ENCODE data around the gene NOVA1.

NOVA1 gene

DNA sequence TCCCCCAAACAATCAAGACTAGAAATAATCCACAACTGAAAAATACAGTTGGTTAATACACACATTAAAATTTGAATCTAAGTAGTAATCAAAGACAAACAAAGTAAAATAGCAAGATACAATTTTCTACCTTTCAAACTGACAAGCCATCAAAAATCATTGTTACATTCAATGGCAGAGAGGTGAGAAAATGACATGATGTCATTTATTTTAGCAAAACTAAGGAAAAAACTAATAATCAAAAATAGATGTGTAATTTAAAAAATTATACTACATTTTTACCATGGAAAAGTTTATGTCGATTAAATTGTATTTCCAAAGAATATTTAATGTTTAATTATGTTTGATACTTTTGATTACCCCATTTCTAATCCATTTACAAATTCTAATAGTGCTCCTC, 59.7 kb downstream of the NOVA1 start:
- Mint-ChIP-seq H3K27ac (no peak overlapping the region), H3K36me3 (ENCODE audit: low read depth) (no peaks in the 10 kb centered on the region), H3K9me3 (peaks cover 42% of the 10 kb centered on the region), H3K27me3 (ENCODE audit: low read depth) (no peaks in the 10 kb centered on the region), H3K4me3 (no peak overlapping the region), H3K4me1 (ENCODE audit: low read depth) (no peaks in the 10 kb centered on the region)
- DNase-seq (ENCODE audit: low spot score), result no peak

DNA sequence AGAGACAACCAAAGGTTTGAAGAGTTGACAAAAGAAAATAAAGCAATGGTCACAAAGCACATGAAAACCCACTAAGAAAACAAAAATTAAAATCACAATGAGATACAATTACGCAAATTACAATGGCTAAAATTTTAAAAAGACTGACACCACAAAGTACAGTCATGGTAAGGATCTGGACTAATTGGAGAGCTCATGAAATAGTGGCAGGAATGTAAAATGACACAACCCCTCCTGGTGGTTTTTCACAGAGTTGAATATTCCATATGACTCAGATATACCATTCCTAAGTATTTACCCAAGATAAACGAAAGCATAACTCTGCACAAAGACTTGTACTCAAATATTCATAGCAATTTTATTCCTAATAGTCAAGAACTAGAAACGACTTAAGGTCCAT, 65.9 kb downstream of the NOVA1 start:
- H3K27me3 Mint-ChIP-seq (ENCODE audit: low read depth), result no peaks in the 10 kb centered on the region
- peaks cover 33% of the 10 kb centered on the region for H3K9me3 Mint-ChIP-seq
- no peak overlapping the region for H3K27ac Mint-ChIP-seq
- no peaks in the 10 kb centered on the region for H3K4me1 Mint-ChIP-seq (ENCODE audit: low read depth)
- H3K4me3 Mint-ChIP-seq, result no peak overlapping the region
- H3K36me3 Mint-ChIP-seq (ENCODE audit: low read depth), result no peaks in the 10 kb centered on the region
- no peak for DNase-seq (ENCODE audit: low spot score)

DNA sequence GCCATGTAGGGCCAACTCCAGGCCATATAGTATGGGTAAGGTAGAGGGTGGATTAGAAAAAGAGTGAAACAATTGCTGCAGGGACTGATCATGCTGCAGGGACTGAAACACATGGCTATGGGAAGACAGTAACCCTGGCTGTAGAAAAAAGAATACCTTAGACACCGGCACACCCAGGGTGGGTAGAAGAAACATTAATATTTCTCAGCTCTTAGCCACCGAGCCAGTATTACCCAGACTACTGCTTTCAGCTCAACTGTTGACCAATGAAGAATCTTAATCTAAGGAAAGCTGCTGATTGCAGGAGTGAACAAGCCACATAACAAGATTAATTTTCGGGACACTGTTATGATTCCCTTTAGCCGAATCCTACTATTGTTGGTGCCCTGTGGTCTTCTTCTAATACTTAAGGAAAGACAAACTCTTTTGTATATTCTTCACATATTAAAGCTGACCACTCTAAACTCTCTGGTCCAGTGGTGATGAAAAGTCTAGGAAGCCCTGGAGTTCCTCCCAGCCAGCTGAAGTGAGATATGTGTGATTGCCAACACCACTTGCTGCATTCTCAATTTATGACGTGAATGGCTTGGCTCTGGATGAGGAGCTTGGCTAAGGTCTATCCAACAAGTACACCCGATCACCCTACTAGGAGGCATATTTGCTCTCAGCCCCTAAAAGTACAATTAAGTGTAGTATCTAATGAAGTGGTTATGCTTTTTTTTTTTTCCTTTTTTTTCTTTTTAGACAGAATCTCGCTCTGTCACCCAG, 69.2 kb downstream of the NOVA1 start:
- Mint-ChIP-seq H3K4me1 (ENCODE audit: low read depth) (no peaks in the 10 kb centered on the region), H3K4me3 (no peak overlapping the region), H3K27me3 (ENCODE audit: low read depth) (no peaks in the 10 kb centered on the region), H3K9me3 (peaks cover 35% of the 10 kb centered on the region), H3K36me3 (ENCODE audit: low read depth) (no peaks in the 10 kb centered on the region), H3K27ac (no peak overlapping the region)
- no peak for DNase-seq (ENCODE audit: low spot score)

DNA sequence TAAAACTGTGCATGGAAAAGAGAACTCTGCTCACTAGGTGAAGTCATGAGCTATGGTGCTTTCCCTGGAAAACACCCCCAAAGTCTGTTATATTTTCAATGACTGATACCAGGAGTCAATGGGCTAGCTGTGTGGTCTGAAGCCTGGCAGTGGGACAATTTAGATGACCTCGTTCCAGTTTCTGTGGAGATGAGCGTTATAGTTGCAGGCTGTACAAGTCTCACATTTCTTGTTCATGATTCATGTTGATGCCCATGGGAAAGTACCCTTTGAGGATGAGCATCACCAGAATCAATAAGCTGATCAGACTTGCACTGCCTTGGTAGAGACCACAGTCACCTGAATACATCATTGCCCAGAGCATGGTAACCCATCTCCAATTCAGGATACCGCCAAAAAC, 70.7 kb downstream of the NOVA1 start:
- Mint-ChIP-seq H3K36me3 (ENCODE audit: low read depth) (no peaks in the 10 kb centered on the region), H3K27me3 (ENCODE audit: low read depth) (no peaks in the 10 kb centered on the region), H3K4me1 (ENCODE audit: low read depth) (no peaks in the 10 kb centered on the region), H3K9me3 (peaks cover 36% of the 10 kb centered on the region), H3K27ac (no peak overlapping the region), H3K4me3 (no peak overlapping the region)
- DNase-seq (ENCODE audit: low spot score), result no peak

DNA sequence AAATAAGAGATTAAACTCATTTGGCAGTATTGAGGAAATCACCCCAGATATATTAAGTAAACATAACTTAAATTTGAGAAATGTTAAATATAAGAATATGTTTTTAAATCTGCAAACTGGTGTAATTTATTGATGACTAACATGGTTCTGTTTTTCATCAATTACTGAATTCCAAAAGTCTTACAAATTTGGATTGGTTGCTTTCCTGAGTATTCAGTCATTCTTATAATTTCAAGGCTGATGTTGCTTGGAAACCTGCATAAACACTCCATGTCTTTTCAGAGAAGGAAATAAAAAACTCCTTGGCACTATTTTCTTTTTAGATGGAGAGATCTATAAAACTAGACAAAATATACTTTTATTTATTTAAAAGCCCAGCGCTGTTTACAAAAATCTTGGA, 71.7 kb downstream of the NOVA1 start:
- no peaks in the 10 kb centered on the region for H3K36me3 Mint-ChIP-seq (ENCODE audit: low read depth)
- no peaks in the 10 kb centered on the region for H3K27me3 Mint-ChIP-seq (ENCODE audit: low read depth)
- no peak overlapping the region for H3K4me3 Mint-ChIP-seq
- no peak for DNase-seq (ENCODE audit: low spot score)
- no peak overlapping the region for H3K27ac Mint-ChIP-seq
- H3K4me1 Mint-ChIP-seq (ENCODE audit: low read depth), result no peaks in the 10 kb centered on the region
- peaks cover 35% of the 10 kb centered on the region for H3K9me3 Mint-ChIP-seq

DNA sequence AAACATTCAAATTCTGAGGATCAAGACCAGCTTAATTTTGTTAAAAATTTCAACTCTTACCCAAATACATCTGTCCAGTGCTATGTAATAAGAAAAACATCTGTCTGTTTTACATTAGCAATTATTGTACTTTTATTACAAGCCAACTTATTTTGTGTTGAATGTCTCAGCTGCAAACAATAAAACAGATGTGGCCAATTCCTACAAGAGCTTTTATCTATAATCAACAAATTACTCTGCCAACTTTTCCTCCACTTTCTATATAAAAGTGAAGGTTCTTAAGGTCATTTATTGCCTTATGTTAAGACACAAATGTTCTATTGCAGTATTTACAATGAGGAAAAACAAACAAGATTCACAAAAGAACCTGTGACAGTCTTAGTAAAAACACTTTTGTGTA, 72.7 kb downstream of the NOVA1 start:
- Mint-ChIP-seq H3K4me3 (no peak overlapping the region), H3K27me3 (ENCODE audit: low read depth) (no peaks in the 10 kb centered on the region), H3K36me3 (ENCODE audit: low read depth) (no peaks in the 10 kb centered on the region), H3K4me1 (ENCODE audit: low read depth) (no peaks in the 10 kb centered on the region), H3K9me3 (peaks cover 27% of the 10 kb centered on the region), H3K27ac (no peak overlapping the region)
- no peak for DNase-seq (ENCODE audit: low spot score)

DNA sequence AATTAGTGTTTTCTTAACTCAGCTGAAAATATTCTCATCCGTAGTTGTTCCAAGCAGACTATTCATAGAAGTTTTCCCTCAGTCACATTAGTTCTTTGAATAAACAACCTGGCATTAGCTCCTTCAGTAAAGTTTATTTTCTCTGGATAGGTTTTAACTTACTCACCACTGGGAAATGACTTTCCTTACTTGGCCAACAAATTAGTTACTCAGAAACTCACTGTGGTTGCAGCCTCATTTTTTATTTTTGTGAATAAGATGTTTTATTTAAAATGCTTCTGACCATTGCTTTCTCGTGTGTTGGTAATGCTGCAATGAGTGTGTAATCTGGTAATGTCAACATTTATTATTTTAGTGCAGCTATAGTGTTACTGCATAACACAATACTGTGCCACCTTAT, 74.9 kb downstream of the NOVA1 start:
- Mint-ChIP-seq H3K36me3 (ENCODE audit: low read depth) (no peaks in the 10 kb centered on the region), H3K4me3 (no peak overlapping the region), H3K27ac (no peak overlapping the region), H3K27me3 (ENCODE audit: low read depth) (no peaks in the 10 kb centered on the region), H3K4me1 (ENCODE audit: low read depth) (no peaks in the 10 kb centered on the region), H3K9me3 (peaks cover 24% of the 10 kb centered on the region)
- DNase-seq (ENCODE audit: low spot score), result no peak

DNA sequence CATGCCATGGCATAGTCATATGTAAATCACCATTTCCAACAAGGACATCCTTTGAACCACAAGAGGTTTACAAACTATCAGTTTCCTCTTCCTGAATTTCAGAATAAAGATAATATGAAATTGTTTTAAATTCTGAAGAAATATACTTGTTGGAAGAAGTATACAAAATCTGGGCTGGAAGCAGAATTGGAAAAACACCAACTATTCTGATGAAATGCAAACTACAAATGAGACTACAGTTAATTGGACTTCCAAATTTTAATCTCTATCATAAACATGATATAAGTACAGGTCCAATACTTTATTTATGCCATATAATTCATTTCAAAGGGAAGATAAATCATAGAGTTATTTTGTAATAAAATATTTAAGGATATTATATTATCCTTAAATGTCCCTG, 80.1 kb downstream of the NOVA1 start:
- Mint-ChIP-seq H3K4me1 (ENCODE audit: low read depth) (no peaks in the 10 kb centered on the region), H3K27me3 (ENCODE audit: low read depth) (no peaks in the 10 kb centered on the region)

DNA sequence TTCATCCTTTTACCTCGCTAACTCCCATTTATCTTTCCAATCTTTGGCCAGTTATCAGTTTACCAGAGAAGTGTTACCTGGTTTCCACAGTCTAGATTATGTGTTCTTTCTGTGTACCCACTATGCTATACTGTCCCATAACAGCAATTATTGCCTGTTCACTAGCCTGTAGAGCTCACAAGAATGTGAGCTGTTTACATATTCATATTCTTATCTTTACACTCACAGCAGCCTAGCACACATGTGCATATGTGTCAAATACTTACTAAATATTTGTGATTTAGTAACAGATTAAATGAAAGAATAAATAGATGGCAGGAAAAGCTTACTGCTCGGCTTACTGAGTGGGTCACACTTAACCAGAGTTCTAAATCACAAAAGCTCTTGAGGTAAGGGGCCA, 97.8 kb downstream of the NOVA1 start:
- Mint-ChIP-seq H3K4me1 (ENCODE audit: low read depth) (no peaks in the 10 kb centered on the region), H3K27ac (no peak overlapping the region)

More for the DNA sequence above, 80.1 kb downstream of the NOVA1 start:
- Mint-ChIP-seq H3K27ac (no peak overlapping the region), H3K4me3 (no peak overlapping the region), H3K36me3 (ENCODE audit: low read depth) (no peaks in the 10 kb centered on the region), H3K9me3 (peaks cover 13% of the 10 kb centered on the region)
- no peak for DNase-seq (ENCODE audit: low spot score)

DNA sequence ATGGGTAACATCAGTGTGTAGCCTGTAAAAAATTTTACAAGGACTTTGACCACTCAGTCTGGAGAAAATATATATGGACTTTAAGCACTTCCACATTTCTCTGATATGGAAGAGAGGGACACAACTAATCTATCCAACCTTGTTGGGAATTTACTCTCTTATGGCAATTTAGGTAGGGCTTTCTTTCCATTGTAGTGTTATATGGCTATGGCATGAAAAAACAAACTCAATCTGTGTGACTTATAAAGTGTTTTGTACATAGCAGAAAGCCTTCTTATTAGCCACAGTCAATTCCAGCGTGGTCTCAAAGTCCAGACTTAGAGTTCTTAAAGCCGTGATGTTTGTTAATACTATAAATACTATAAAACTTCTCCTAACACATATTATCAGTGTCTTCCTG, 98.3 kb downstream of the NOVA1 start:
- no peaks in the 10 kb centered on the region for H3K27me3 Mint-ChIP-seq (ENCODE audit: low read depth)
- H3K4me3 Mint-ChIP-seq, result no peak overlapping the region
- no peak for DNase-seq (ENCODE audit: low spot score)
- peaks cover 22% of the 10 kb centered on the region for H3K9me3 Mint-ChIP-seq
- no peak overlapping the region for H3K27ac Mint-ChIP-seq
- no peaks in the 10 kb centered on the region for H3K36me3 Mint-ChIP-seq (ENCODE audit: low read depth)
- no peaks in the 10 kb centered on the region for H3K4me1 Mint-ChIP-seq (ENCODE audit: low read depth)

More for the DNA sequence above, 97.8 kb downstream of the NOVA1 start:
- H3K4me3 Mint-ChIP-seq, result no peak overlapping the region
- H3K27me3 Mint-ChIP-seq (ENCODE audit: low read depth), result no peaks in the 10 kb centered on the region
- no peaks in the 10 kb centered on the region for H3K36me3 Mint-ChIP-seq (ENCODE audit: low read depth)
- no peak for DNase-seq (ENCODE audit: low spot score)
- peaks cover 26% of the 10 kb centered on the region for H3K9me3 Mint-ChIP-seq

DNA sequence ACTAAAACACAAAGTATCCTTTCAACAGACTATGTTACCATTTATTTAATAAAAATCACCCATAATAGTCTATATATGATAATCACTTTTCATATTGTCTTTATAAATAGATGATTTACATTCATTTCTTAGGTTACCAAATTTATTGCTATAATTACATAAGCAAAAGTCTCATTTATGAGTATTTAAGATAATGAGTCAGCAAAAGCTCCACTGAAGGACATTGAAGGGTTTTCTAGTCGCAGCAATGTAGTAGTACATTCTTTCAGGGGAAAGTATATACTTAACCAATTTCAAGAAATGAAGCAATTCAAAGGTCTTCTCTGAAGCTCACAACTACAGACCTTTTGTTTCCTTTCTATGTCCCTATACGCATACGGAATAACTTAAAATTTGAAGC, 110.9 kb downstream of the NOVA1 start:
- H3K4me1 Mint-ChIP-seq (ENCODE audit: low read depth), result no peaks in the 10 kb centered on the region

DNA sequence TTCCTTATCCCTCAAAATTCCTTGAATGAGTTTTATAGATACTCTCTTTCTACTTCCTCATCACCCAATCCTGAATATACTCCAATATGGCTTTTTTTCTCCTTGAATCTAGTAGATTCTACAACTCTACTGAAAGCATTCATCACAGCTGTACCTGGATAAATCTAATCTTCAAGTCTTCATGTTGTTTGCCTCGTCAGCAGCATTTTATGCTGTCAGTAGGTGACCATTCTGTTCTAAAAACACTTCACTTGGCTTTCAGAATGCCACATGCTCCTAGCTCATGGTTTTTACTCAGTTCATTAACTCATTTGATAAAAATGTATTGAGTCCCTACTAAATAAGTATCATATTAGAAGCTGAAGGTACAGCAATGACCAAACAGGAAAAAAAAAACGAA, 113.3 kb downstream of the NOVA1 start:
- H3K27ac Mint-ChIP-seq, result no peak overlapping the region
- peaks cover 29% of the 10 kb centered on the region for H3K9me3 Mint-ChIP-seq
- no peaks in the 10 kb centered on the region for H3K4me1 Mint-ChIP-seq (ENCODE audit: low read depth)
- no peak overlapping the region for H3K4me3 Mint-ChIP-seq
- no peaks in the 10 kb centered on the region for H3K36me3 Mint-ChIP-seq (ENCODE audit: low read depth)
- H3K27me3 Mint-ChIP-seq (ENCODE audit: low read depth), result no peaks in the 10 kb centered on the region
- DNase-seq (ENCODE audit: low spot score), result no peak

More for the DNA sequence above, 110.9 kb downstream of the NOVA1 start:
- H3K9me3 Mint-ChIP-seq, result peaks cover 24% of the 10 kb centered on the region
- H3K27ac Mint-ChIP-seq, result no peak overlapping the region
- DNase-seq (ENCODE audit: low spot score), result no peak
- H3K36me3 Mint-ChIP-seq (ENCODE audit: low read depth), result no peaks in the 10 kb centered on the region
- H3K27me3 Mint-ChIP-seq (ENCODE audit: low read depth), result no peaks in the 10 kb centered on the region
- H3K4me3 Mint-ChIP-seq, result no peak overlapping the region

DNA sequence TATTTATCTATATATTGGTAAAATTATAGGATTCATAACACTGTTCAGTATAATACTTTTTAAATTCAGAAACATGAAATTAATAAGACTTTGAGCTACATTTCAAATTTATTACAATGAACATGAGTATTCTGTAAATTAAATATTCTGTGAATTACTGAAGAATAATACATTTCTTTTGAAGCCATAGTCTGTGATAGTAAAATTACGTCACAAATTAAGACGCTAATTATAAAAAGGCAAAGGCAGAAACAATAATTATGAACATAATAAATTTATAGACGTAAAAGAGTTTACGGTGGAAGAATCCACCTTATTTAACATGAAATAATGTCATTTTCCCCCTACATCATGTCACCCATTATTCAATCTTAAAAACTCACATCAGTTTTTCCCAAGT, 118.9 kb downstream of the NOVA1 start:
- H3K27me3 Mint-ChIP-seq (ENCODE audit: low read depth), result no peaks in the 10 kb centered on the region
- no peak overlapping the region for H3K27ac Mint-ChIP-seq
- H3K36me3 Mint-ChIP-seq (ENCODE audit: low read depth), result no peaks in the 10 kb centered on the region
- no peaks in the 10 kb centered on the region for H3K4me1 Mint-ChIP-seq (ENCODE audit: low read depth)
- H3K4me3 Mint-ChIP-seq, result no peak overlapping the region
- no peak for DNase-seq (ENCODE audit: low spot score)
- peaks cover 22% of the 10 kb centered on the region for H3K9me3 Mint-ChIP-seq

DNA sequence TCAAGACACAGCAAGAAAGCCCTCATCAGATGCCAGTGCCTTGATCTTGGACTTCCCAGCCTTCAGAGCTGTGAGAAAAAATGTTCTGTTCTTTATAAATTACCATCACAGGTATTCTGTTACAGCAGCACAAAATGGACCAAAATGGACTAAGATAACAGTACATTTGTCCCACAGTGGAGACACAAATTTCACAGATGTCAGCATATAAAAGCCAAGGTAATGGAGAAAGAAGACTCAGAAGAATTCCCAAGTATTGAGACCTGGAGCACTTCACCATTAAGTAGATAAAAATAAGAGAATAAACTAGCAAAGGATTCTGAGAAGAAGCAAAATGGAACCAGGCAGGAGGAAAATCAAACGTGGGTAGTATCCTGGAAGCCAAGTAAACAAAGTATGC, 131.0 kb downstream of the NOVA1 start:
- Mint-ChIP-seq H3K4me1 (ENCODE audit: low read depth) (no peaks in the 10 kb centered on the region), H3K9me3 (peaks cover 37% of the 10 kb centered on the region), H3K4me3 (no peak overlapping the region), H3K36me3 (ENCODE audit: low read depth) (no peaks in the 10 kb centered on the region), H3K27ac (no peak overlapping the region), H3K27me3 (ENCODE audit: low read depth) (no peaks in the 10 kb centered on the region)
- DNase-seq (ENCODE audit: low spot score), result no peak

DNA sequence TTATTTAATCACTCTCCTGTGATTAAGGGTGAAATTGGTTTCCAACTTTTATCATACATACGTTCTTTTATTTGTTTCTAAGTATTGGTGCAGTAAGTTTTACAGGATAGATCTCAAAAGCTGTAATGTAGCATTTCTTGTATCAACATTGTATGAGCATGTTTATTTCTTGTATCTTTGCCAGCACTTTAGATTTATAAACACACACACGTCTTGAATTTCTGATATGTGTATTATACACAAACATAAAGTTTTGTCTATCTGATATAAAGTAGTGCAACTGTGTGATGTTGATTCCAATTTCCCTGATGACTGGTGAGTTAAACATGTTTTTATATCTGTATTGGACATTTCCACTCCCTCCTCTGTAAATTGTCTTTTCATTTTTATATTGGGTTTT, 134.7 kb downstream of the NOVA1 start:
- Mint-ChIP-seq H3K27ac (no peak overlapping the region), H3K4me1 (ENCODE audit: low read depth) (no peaks in the 10 kb centered on the region), H3K36me3 (ENCODE audit: low read depth) (no peaks in the 10 kb centered on the region), H3K9me3 (peaks cover 41% of the 10 kb centered on the region), H3K27me3 (ENCODE audit: low read depth) (no peaks in the 10 kb centered on the region), H3K4me3 (no peak overlapping the region)
- no peak for DNase-seq (ENCODE audit: low spot score)

Measured in T-helper 2 cell treated with Interferon-gamma antibody and Interleukin-4, amounts not matched to agents 5 μg/mL and 100 μg/mL, for 36 hours (primary cell).